Thyroid gland (tissue), 4 donors: ENCODE results near the gene ELAC2. TPM values are rescaled to one million over a fixed set of nuclear protein-coding genes. Genes with fewer than 3 reads are reported as not detected.

ENCODE experiments used
- DNase-seq, 2 donors: peaks; one replicate each; pipeline ENCODE4 v3.0.0-alpha.2; 2019
- H3K27ac ChIP-seq, 3 donors: fragments of 200-600 bp; sonication (generic); 1 replicate in 2 of 3; 2 replicates in 1 of 3; pipeline ENCODE4 v1.5.1; 2016 to 2019; ENCODE audit warnings: mild to moderate bottlenecking in 1 of 3, moderate library complexity in 1 of 3
- H3K27me3 ChIP-seq: fragments of 200-600 bp; sonication (generic); one replicate; pipeline ENCODE4 v1.5.1; 2019
- H3K36me3 ChIP-seq, 2 donors: fragments of 200-600 bp; sonication (generic); one replicate each; pipeline ENCODE4 v1.5.1; 2016 to 2019
- H3K4me1 ChIP-seq, 2 donors: fragments of 200-600 bp; sonication (generic); one replicate each; pipeline ENCODE4 v1.5.1; 2017 to 2019
- H3K4me3 ChIP-seq, 3 donors: fragments of 200-600 bp; sonication (generic); replicated peaks in 1 of 3; 1 replicate in 2 of 3; 2 replicates in 1 of 3; pipeline ENCODE4 v1.5.1; 2016; ENCODE audit warnings: mild to moderate bottlenecking in 1 of 3
- H3K9me3 ChIP-seq: fragments of 200-600 bp; sonication (generic); one replicate; pipeline ENCODE4 v1.5.1; 2017
- POLR2A ChIP-seq, 2 donors: fragments of 450-650 bp; IDR thresholded peaks; one replicate each; pipeline ENCODE4 v1.6.1; 2017; ENCODE audit warnings: antibody characterized with exemption in 2 of 2, mild to moderate bottlenecking in 2 of 2, moderate library complexity in 1 of 2
- WGBS, 2 donors: methylation state at CpG; one replicate each; pipeline ENCODE4 v1.1.5; 2017; 5-methylcytosine and 5-hydroxymethylcytosine counted together
- intact Hi-C: fragments of 100-400 bp; cut with DNase I; formaldehyde crosslinking; loops from one replicate; pipeline ENCODE4 v1.15.1; 2023
- total RNA-seq, 4 donors: library from RNA; depleted of rRNA; stranded (reverse); fragments of >200 nt; gene quantifications; one replicate each; pipeline ENCODE4 v1.2.3, GENCODE V29; 2016
- TF ChIP-seq, protein P1 (sequence below), 6 experiments: fragments of 200-600 bp in 3 of 6; fragments of 450-650 bp in 3 of 6; sonication (generic) in 3 of 6; IDR thresholded peaks; one replicate each; pipeline ENCODE4 v1.5.1; 2016 to 2019; ENCODE audit warnings: antibody characterized with exemption in 6 of 6, mild to moderate bottlenecking in 2 of 6, inconsistent platforms in 1 of 6, moderate library complexity in 1 of 6

The ELAC2 gene
- total RNA-seq, 4 donors from 2014 or later: 46.6 to 88.9 (median 84.6) TPM

GRCh38 chr17:13024016-13024415, 6.2 kb upstream of the ELAC2 start:
- intact Hi-C loops: no loop called here
- WGBS, 2 donors: 63 to 71% methylated on average over 6 of the region's 6 CpGs

DNA sequence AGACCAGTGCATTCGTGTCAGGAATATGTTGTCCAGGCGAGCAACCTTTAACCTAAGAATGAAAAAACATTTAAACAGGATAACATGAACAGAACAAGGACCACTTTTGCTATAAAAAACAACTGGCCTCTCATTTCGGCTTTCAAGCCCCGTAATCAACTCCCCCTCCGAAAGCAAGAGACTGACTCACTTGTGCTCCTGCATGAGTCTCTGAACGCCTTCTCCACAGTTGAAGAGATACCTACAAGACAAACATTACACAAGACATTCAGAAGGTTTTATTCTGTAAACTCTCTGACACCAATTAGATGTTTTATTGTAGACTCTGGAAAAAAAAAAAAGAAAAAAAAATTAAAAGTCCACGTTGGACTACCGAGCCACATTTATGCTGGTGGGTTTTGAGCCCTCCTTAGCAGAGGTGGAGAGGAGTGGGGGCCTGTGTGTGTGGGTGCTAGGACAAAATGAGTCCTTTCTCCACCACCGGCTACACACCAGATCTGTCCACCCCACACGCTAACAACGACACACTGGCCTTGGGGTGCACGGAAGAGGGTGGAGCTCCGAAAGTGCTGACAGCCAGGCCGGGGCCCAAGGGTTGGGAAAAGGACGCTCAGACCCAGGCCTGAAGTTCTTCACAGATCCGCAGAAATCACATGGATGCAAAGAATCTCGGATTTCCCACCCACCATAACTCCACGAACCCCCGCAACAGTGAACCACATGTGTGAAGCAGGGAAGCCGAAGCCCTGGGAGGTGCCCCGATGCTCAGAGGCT, 759 bp downstream of the ELAC2 start:
- peak overlapping the region in 2 of 3 donors; percentile 63 to 82 for H3K27ac ChIP-seq
- peak overlapping the region; percentile 30 to 99 (median 45) for H3K4me3 ChIP-seq
- no peaks in the 10 kb centered on the region for H3K9me3 ChIP-seq
- TF ChIP-seq, protein P1, sequence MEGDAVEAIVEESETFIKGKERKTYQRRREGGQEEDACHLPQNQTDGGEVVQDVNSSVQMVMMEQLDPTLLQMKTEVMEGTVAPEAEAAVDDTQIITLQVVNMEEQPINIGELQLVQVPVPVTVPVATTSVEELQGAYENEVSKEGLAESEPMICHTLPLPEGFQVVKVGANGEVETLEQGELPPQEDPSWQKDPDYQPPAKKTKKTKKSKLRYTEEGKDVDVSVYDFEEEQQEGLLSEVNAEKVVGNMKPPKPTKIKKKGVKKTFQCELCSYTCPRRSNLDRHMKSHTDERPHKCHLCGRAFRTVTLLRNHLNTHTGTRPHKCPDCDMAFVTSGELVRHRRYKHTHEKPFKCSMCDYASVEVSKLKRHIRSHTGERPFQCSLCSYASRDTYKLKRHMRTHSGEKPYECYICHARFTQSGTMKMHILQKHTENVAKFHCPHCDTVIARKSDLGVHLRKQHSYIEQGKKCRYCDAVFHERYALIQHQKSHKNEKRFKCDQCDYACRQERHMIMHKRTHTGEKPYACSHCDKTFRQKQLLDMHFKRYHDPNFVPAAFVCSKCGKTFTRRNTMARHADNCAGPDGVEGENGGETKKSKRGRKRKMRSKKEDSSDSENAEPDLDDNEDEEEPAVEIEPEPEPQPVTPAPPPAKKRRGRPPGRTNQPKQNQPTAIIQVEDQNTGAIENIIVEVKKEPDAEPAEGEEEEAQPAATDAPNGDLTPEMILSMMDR (IDR thresholded peaks at IDR 0.05): no peak
- TF ChIP-seq POLR2A (IDR thresholded peaks at IDR 0.05): no peak
- WGBS, 2 donors: 15% methylated on average over 21 of the region's 21 CpGs
- H3K4me1 ChIP-seq: peaks cover 12 to 15% of the 10 kb centered on the region in 2 donors
- no peaks in the 10 kb centered on the region for H3K27me3 ChIP-seq
- no peak for DNase-seq
- intact Hi-C loops: no loop called here
- H3K36me3 ChIP-seq: peaks cover 41% of the 10 kb centered on the region in 2 donors

More at GRCh38 chr17:13024016-13024415, 6.2 kb upstream of the ELAC2 start:
- H3K27me3 ChIP-seq: no peaks in the 10 kb centered on the region
- no peaks in the 10 kb centered on the region for H3K4me1 ChIP-seq
- TF ChIP-seq, protein P1 (IDR thresholded peaks at IDR 0.05): no peak
- no peak for TF ChIP-seq POLR2A (IDR thresholded peaks at IDR 0.05)
- H3K9me3 ChIP-seq: no peaks in the 10 kb centered on the region
- no peaks in the 10 kb centered on the region for H3K36me3 ChIP-seq
- H3K4me3 ChIP-seq: no peak overlapping the region
- no peak for DNase-seq
- no peak overlapping the region for H3K27ac ChIP-seq

DNA sequence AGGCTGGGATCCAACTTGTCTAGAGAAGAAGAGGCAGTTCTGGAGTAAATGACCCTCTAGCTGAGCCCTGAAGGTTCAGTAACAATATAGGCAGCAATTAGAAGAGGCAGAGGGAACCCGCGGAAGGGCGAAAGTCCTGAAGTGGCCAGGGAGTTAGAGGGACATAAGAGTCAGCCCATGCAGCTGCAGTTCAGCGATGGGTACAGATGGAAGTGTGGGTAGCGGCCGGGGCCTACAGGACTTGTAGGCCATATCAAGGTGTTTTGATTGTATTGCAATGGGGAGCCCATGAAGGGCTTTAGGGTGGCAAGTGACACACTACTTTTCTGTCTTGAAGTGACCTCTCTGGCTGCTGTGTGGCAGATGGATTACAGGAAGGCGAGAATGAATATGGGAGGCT, 3.0 kb downstream of the ELAC2 start:
- no peak for DNase-seq
- Histone ChIP-seq H3K36me3 (peaks cover 59 to 61% of the 10 kb centered on the region in 2 donors), H3K4me1 (peaks cover 12 to 15% of the 10 kb centered on the region in 2 donors), H3K4me3 (no peak overlapping the region), H3K27me3 (no peaks in the 10 kb centered on the region), H3K27ac (no peak overlapping the region), H3K9me3 (no peaks in the 10 kb centered on the region)
- TF ChIP-seq, protein P1 (IDR thresholded peaks at IDR 0.05): no peak
- TF ChIP-seq POLR2A (IDR thresholded peaks at IDR 0.05): no peak
- intact Hi-C loops: no loop called here
- WGBS, 2 donors: 92 to 96% methylated on average over 7 of the region's 7 CpGs

GRCh38 chr17:13010959-13011358, 6.9 kb downstream of the ELAC2 start:
- Histone ChIP-seq H3K27me3 (no peaks in the 10 kb centered on the region), H3K36me3 (peaks cover 81 to 85% of the 10 kb centered on the region in 2 donors), H3K4me3 (no peak overlapping the region), H3K4me1 (peaks cover 0 to under 1% of the 10 kb centered on the region in 2 donors), H3K9me3 (no peaks in the 10 kb centered on the region), H3K27ac (no peak overlapping the region)
- WGBS, 2 donors: 72 to 91% methylated on average over 7 of the region's 7 CpGs
- intact Hi-C loops: no loop called here
- DNase-seq: no peak
- TF ChIP-seq, protein P1 (IDR thresholded peaks at IDR 0.05): no peak
- TF ChIP-seq POLR2A (IDR thresholded peaks at IDR 0.05): no peak

- Histone ChIP-seq H3K4me3 (no peak overlapping the region), H3K9me3 (no peaks in the 10 kb centered on the region), H3K4me1 (no peaks in the 10 kb centered on the region), H3K27me3 (no peaks in the 10 kb centered on the region), H3K27ac (no peak overlapping the region), H3K36me3 (peaks cover 71 to 74% of the 10 kb centered on the region in 2 donors)
- no peak for TF ChIP-seq POLR2A (IDR thresholded peaks at IDR 0.05)
- TF ChIP-seq, protein P1 (IDR thresholded peaks at IDR 0.05): no peak
- intact Hi-C loops: loop anchor here (10.0 kb wide), 2 partner anchors 84 to 464 kb away; no protein-coding TSS in a partner anchor
- no peak for DNase-seq
- WGBS, 2 donors: 95 to 96% methylated on average over 8 of the region's 8 CpGs
Measured at GRCh38 chr17:13008461-13008860, 9.4 kb downstream of the ELAC2 start.
